HEK293 (cell line): ENCODE measurements around the gene HECA.

ENCODE experiments used
- CTCF ChIA-PET: fragments of 350-600 bp; formaldehyde crosslinking; extraction: SDS; loops from one replicate; lab custom pipeline; 2021; ENCODE audit warnings: antibody characterized with exemption; lab: Yijun Ruan, JAX
- POLR2A ChIA-PET: fragments of 300-600 bp; formaldehyde crosslinking; extraction: SDS; loops from one replicate; lab custom pipeline; 2020; ENCODE audit warnings: antibody characterized with exemption, inconsistent platforms; lab: Yijun Ruan, JAX
- H3K27ac ChIP-seq: fragments of 200-500 bp; sonication (Bioruptor generic); 2 replicates; pipeline ENCODE4 v1.5.1; 2014; ENCODE audit warnings: low read depth, low read length, control low read depth, inconsistent platforms; ENCODE audit errors: extremely low read depth
- H3K36me3 ChIP-seq, 2 experiments: fragments of 200-500 bp in 1 of 2; sonication (Bioruptor generic) in 1 of 2; 1 replicate in 1 of 2; 2 replicates in 1 of 2; pipeline ENCODE4 v1.5.1; 2014 to 2017; ENCODE audit warnings: inconsistent platforms in 2 of 2, low read length in 2 of 2; ENCODE audit not compliant: control insufficient read depth in 2 of 2, insufficient read depth in 1 of 2
- H3K4me1 ChIP-seq: fragments of 200-500 bp; sonication (Bioruptor generic); 2 replicates; pipeline ENCODE4 v1.5.1; 2014; ENCODE audit warnings: mild to moderate bottlenecking, low read length, inconsistent platforms; ENCODE audit not compliant: control insufficient read depth, insufficient read depth
- H3K4me3 ChIP-seq: 2 replicates; pipeline ENCODE4 v1.5.1; 2011; ENCODE audit warnings: low read depth, mild to moderate bottlenecking, control low read depth, low read length, moderate library complexity
- H3K9me3 ChIP-seq: fragments of 200-500 bp; sonication (Bioruptor generic); 2 replicates; pipeline ENCODE4 v1.5.1; 2014; ENCODE audit warnings: low read depth, low read length, inconsistent platforms; ENCODE audit not compliant: control insufficient read depth, insufficient read depth
- EGR2 ChIP-seq: fragments of 450-650 bp; formaldehyde crosslinking; IDR thresholded peaks from 2 replicates; pipeline ENCODE4 v1.5.1; 2016; ENCODE audit warnings: low read depth, missing biosample characterization, missing genetic modification characterization
- ELK4 ChIP-seq: IDR thresholded peaks from 2 replicates; pipeline ENCODE4 v1.6.1; 2011; ENCODE audit warnings: mild to moderate bottlenecking, low read depth, low read length, borderline replicate concordance
- ZBTB8A ChIP-seq: fragments of 450-650 bp; formaldehyde crosslinking; IDR thresholded peaks from 2 replicates; pipeline ENCODE4 v1.5.1; 2016; ENCODE audit warnings: missing biosample characterization, missing genetic modification characterization
- ZNF140 ChIP-seq: fragments of 450-650 bp; formaldehyde crosslinking; IDR thresholded peaks from 2 replicates; pipeline ENCODE4 v1.5.1; 2016; ENCODE audit warnings: missing biosample characterization, missing genetic modification characterization
- ZNF280D ChIP-seq: fragments of 450-650 bp; formaldehyde crosslinking; IDR thresholded peaks from 2 replicates; pipeline ENCODE4 v1.5.1; 2016; ENCODE audit warnings: missing biosample characterization, missing genetic modification characterization
- ZNF341 ChIP-seq: fragments of 450-650 bp; formaldehyde crosslinking; IDR thresholded peaks from 2 replicates; pipeline ENCODE4; 2016; ENCODE audit warnings: low read depth, missing biosample characterization, missing genetic modification characterization
- ZNF398 ChIP-seq: fragments of 450-650 bp; formaldehyde crosslinking; IDR thresholded peaks from 2 replicates; pipeline ENCODE4 v1.5.1; 2017; ENCODE audit warnings: missing biosample characterization, missing genetic modification characterization
- ZNF426 ChIP-seq: fragments of 450-650 bp; formaldehyde crosslinking; IDR thresholded peaks from 2 replicates; pipeline ENCODE4 v1.5.1; 2017; ENCODE audit warnings: missing biosample characterization, missing genetic modification characterization, mild to moderate bottlenecking, inconsistent platforms, moderate library complexity
- ZNF473 ChIP-seq: fragments of 450-650 bp; formaldehyde crosslinking; IDR thresholded peaks from 2 replicates; pipeline ENCODE4 v1.5.1; 2017; ENCODE audit warnings: missing biosample characterization, missing genetic modification characterization
- ZNF513 ChIP-seq: fragments of 450-650 bp; IDR thresholded peaks from 2 replicates; pipeline ENCODE4 v1.5.1; 2018; ENCODE audit warnings: missing biosample characterization, missing genetic modification characterization
- ZNF654 ChIP-seq: fragments of 450-650 bp; formaldehyde crosslinking; IDR thresholded peaks from 2 replicates; pipeline ENCODE4 v1.5.1; 2016; ENCODE audit warnings: low read depth, missing biosample characterization, missing genetic modification characterization
- ZNF704 ChIP-seq: fragments of 450-650 bp; formaldehyde crosslinking; IDR thresholded peaks from 2 replicates; pipeline ENCODE4 v1.5.1; 2016; ENCODE audit warnings: missing biosample characterization, missing genetic modification characterization
- TF ChIP-seq, protein P1 (sequence below): fragments of 450-650 bp; formaldehyde crosslinking; IDR thresholded peaks from 2 replicates; pipeline ENCODE4 v1.5.1; 2016; ENCODE audit warnings: missing biosample characterization, missing genetic modification characterization
- TF ChIP-seq, protein P2 (sequence below): fragments of 450-650 bp; formaldehyde crosslinking; IDR thresholded peaks from 2 replicates; pipeline ENCODE4 v1.5.1; 2016; ENCODE audit warnings: missing biosample characterization, missing genetic modification characterization
- TF ChIP-seq, protein P3 (sequence below): fragments of 450-650 bp; formaldehyde crosslinking; IDR thresholded peaks from 2 replicates; pipeline ENCODE4 v1.5.1; 2016; ENCODE audit warnings: missing biosample characterization, missing genetic modification characterization

Gene HECA

DNA sequence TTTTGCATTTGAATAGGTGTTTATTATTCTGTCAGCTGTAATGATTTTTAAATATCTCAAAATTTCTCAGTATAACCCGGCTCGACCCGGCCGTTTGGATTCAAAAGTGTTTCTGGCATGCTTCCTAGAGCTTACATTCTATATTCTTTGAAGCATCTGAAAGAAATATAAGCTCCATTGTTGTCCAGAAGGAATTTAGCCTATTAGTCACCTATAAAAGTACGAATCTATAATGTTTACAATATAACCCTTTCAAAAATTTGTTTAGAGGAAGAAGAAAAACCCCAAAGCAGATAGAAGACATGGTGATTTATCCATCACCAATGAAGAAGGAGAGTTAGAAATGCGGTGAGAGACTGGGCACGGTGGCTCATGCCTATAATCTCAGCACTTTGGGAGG is 22.3 kb upstream of the HECA start:
- TF ChIP-seq ZNF140 (tag by site-specific recombination) (no peak), ZNF654 (tag by site-specific recombination) (no peak), ZBTB8A (tag by site-specific recombination) (no peak), ZNF473 (tag by site-specific recombination) (no peak), ZNF704 (no peak)
- TF ChIP-seq, protein P1, sequence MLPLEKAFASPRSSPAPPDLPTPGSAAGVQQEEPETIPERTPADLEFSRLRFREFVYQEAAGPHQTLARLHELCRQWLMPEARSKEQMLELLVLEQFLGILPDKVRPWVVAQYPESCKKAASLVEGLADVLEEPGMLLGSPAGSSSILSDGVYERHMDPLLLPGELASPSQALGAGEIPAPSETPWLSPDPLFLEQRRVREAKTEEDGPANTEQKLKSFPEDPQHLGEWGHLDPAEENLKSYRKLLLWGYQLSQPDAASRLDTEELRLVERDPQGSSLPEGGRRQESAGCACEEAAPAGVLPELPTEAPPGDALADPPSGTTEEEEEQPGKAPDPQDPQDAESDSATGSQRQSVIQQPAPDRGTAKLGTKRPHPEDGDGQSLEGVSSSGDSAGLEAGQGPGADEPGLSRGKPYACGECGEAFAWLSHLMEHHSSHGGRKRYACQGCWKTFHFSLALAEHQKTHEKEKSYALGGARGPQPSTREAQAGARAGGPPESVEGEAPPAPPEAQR (tag by site-specific recombination), result no peak
- TF ChIP-seq, protein P2, sequence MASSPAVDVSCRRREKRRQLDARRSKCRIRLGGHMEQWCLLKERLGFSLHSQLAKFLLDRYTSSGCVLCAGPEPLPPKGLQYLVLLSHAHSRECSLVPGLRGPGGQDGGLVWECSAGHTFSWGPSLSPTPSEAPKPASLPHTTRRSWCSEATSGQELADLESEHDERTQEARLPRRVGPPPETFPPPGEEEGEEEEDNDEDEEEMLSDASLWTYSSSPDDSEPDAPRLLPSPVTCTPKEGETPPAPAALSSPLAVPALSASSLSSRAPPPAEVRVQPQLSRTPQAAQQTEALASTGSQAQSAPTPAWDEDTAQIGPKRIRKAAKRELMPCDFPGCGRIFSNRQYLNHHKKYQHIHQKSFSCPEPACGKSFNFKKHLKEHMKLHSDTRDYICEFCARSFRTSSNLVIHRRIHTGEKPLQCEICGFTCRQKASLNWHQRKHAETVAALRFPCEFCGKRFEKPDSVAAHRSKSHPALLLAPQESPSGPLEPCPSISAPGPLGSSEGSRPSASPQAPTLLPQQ (tag by site-specific recombination), result no peak
- no peaks in the 10 kb centered on the region for H3K9me3 ChIP-seq
- ChIA-PET CTCF (interaction anchor here (0.6 to 1.2 kb wide), 4 partner anchors 12 to 252 kb away, joined by 3 to 8 read pairs (median 4); no protein-coding TSS in a partner anchor), POLR2A (no interaction called here)
- H3K36me3 ChIP-seq, result no peaks in the 10 kb centered on the region
- no peak overlapping the region for H3K4me3 ChIP-seq
- H3K27ac ChIP-seq, result no peak overlapping the region
- H3K4me1 ChIP-seq, result peaks cover 7% of the 10 kb centered on the region; the same call in 1 of the 2 replicates

GRCh38 chr6:139114746-139115145 is 20.1 kb upstream of the HECA start:
- no peaks in the 10 kb centered on the region for H3K36me3 ChIP-seq
- no peaks in the 10 kb centered on the region for H3K9me3 ChIP-seq
- CTCF ChIA-PET, result interaction anchor here (0.7 kb wide), 1 partner anchor 10 kb away, joined by 3 read pairs; no protein-coding TSS in a partner anchor
- H3K27ac ChIP-seq, result no peak overlapping the region
- H3K4me1 ChIP-seq, result peaks cover 7% of the 10 kb centered on the region; the same call in 1 of the 2 replicates
- POLR2A ChIA-PET, result no interaction called here
- no peak overlapping the region for H3K4me3 ChIP-seq
- TF ChIP-seq ZNF473 (tag by site-specific recombination) (no peak), ZNF426 (no peak)

- CTCF ChIA-PET, result no interaction called here
- Histone ChIP-seq H3K4me3 (no peak overlapping the region), H3K4me1 (peaks cover 7% of the 10 kb centered on the region; the same call in 1 of the 2 replicates), H3K9me3 (no peaks in the 10 kb centered on the region), H3K36me3 (no peaks in the 10 kb centered on the region), H3K27ac (no peak overlapping the region)
- POLR2A ChIA-PET, result no interaction called here
- TF ChIP-seq ZNF513 (tag by site-specific recombination), result no peak
- TF ChIP-seq, protein P3, sequence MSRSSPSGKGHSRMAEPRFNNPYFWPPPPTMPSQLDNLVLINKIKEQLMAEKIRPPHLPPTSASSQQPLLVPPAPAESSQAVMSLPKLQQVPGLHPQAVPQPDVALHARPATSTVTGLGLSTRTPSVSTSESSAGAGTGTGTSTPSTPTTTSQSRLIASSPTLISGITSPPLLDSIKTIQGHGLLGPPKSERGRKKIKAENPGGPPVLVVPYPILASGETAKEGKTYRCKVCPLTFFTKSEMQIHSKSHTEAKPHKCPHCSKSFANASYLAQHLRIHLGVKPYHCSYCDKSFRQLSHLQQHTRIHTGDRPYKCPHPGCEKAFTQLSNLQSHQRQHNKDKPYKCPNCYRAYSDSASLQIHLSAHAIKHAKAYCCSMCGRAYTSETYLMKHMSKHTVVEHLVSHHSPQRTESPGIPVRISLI (tag by site-specific recombination), result no peak
- no peak for TF ChIP-seq ZNF280D (tag by site-specific recombination)
- no peak for TF ChIP-seq ZNF341
- peak; percentile 82 for TF ChIP-seq EGR2 (tag by site-specific recombination)
- TF ChIP-seq ZNF398 (tag by site-specific recombination), result 0 out of 2 replicates have a peak, but pooled peaks have one; percentile 11
- no peak for TF ChIP-seq ELK4
Observed at GRCh38 chr6:139115989-139116758, 18.7 kb upstream of the HECA start.
